HepG2 (cell line): ENCODE data around the gene ABI3BP. TPM values are rescaled to one million over a fixed set of nuclear protein-coding genes. Genes with fewer than 3 reads are reported as not detected.

Source experiments
- ATAC-seq: fragments of 200-7000 bp; cut with Tn5 transposase; 3 replicates; pipeline ENCODE4 v1.9.1; 2020; ENCODE audit warnings: mild to moderate bottlenecking, moderate library complexity
- BruUV-seq: library from RNA; stranded (reverse); fragments of 400-500 nt; replicated peaks from 2 replicates; lab custom pipeline; 2021; lab: Mats Ljungman, UMichigan
- CTCF ChIA-PET: fragments of 300-600 bp; formaldehyde crosslinking; extraction: SDS; loops from one replicate; lab custom pipeline; 2021; ENCODE audit warnings: low total read pairs, inconsistent platforms, low intra/inter-chr PET ratio; lab: Yijun Ruan, JAX
- POLR2A ChIA-PET: fragments of 350-600 bp; sonication (Branson Sonifier 250); formaldehyde crosslinking; loops from one replicate; lab custom pipeline; 2020; ENCODE audit warnings: antibody characterized with exemption, inconsistent platforms; lab: Yijun Ruan, JAX
- DNase-seq: peaks from one replicate; pipeline ENCODE4 v3.0.0-alpha.2; 2015; ENCODE audit warnings: low spot score
- FAIRE-seq: peaks from 3 replicates; lab custom pipeline; 2011; peaks lifted over from hg19 to GRCh38; lab: Jason Lieb, UNC
- H2AFZ ChIP-seq: one replicate; pipeline ENCODE4 v1.6.1; 2011; ENCODE audit warnings: low read length, inconsistent platforms
- H3K27ac ChIP-seq: fragments of 300-600 bp; 3 replicates; pipeline ENCODE4 v1.8.0; 2011; ENCODE audit warnings: mixed run types, mild to moderate bottlenecking, mixed read lengths, low read length, inconsistent platforms; ENCODE audit not compliant: insufficient read depth; ENCODE audit errors: extremely low read length
- H3K27me3 ChIP-seq, 2 experiments: fragments of 200-600 bp in 1 of 2; 2 replicates in 1 of 2; 3 replicates in 1 of 2; pipeline versions ENCODE4 v1.6.0 to v1.8.0; 2011; ENCODE audit warnings: low read length in 2 of 2, mild to moderate bottlenecking in 2 of 2, moderate library complexity in 2 of 2, inconsistent platforms in 1 of 2; ENCODE audit not compliant: insufficient read depth in 2 of 2, control insufficient read depth in 1 of 2
- H3K36me3 ChIP-seq, 2 experiments: fragments of 200-600 bp in 1 of 2; replicated peaks in 1 of 2; 2 replicates in 1 of 2; 3 replicates in 1 of 2; pipeline versions ENCODE4 v1.5.1 to v1.8.0; 2011; ENCODE audit warnings: low read length in 2 of 2, inconsistent platforms in 1 of 2; ENCODE audit not compliant: insufficient read depth in 2 of 2, control insufficient read depth in 1 of 2
- H3K4me1 ChIP-seq: 2 replicates; pipeline ENCODE4 v1.5.1; 2012; ENCODE audit warnings: low read length, inconsistent platforms; ENCODE audit not compliant: insufficient read depth
- H3K4me2 ChIP-seq: 2 replicates; pipeline ENCODE4 v1.6.0; 2011; ENCODE audit warnings: low read depth, low read length, inconsistent platforms
- H3K4me3 ChIP-seq, 3 experiments: fragments of 200-600 bp in 1 of 3; sonication (generic), shearing (Covaris generic) in 1 of 3; replicated peaks in 1 of 3; 2 replicates each; pipeline ENCODE4 v1.5.1; 2011 to 2016; ENCODE audit warnings: low read length in 3 of 3, inconsistent platforms in 2 of 3, low read depth in 2 of 3, mild to moderate bottlenecking in 2 of 3, control low read depth in 1 of 3, mixed read lengths in 1 of 3; ENCODE audit not compliant: insufficient read depth in 1 of 3
- H3K79me2 ChIP-seq: one replicate; pipeline ENCODE4 v1.6.1; 2011; ENCODE audit warnings: low read length, inconsistent platforms; ENCODE audit not compliant: insufficient read depth
- H3K9ac ChIP-seq: 2 replicates; pipeline ENCODE4 v1.6.0; 2011; ENCODE audit warnings: mild to moderate bottlenecking, low read depth, low read length, inconsistent platforms; ENCODE audit not compliant: insufficient read depth
- H3K9me3 ChIP-seq: 2 replicates; pipeline ENCODE4 v1.5.1; 2012; ENCODE audit warnings: mild to moderate bottlenecking, low read length
- H4K20me1 ChIP-seq: 2 replicates; pipeline ENCODE4 v1.6.0; 2011; ENCODE audit warnings: inconsistent platforms, mild to moderate bottlenecking, low read length, moderate library complexity; ENCODE audit not compliant: insufficient read depth
- ATF6 ChIP-seq: sonication (generic); formaldehyde crosslinking; conservative IDR thresholded peaks from 2 replicates; pipeline ENCODE4 v1.4.0; 2020; ENCODE audit warnings: missing genetic modification reagents
- CREB3 ChIP-seq: sonication (generic); formaldehyde crosslinking; IDR thresholded peaks from 2 replicates; pipeline ENCODE4 v1.5.0; 2020; ENCODE audit warnings: missing genetic modification reagents
- ELF1 ChIP-seq: sonication (generic); formaldehyde crosslinking; IDR thresholded peaks from 2 replicates; pipeline ENCODE4 v1.4.0; 2020; ENCODE audit warnings: missing genetic modification reagents
- ELF4 ChIP-seq: sonication (generic); formaldehyde crosslinking; IDR thresholded peaks from 2 replicates; pipeline ENCODE4 v1.5.0; 2020; ENCODE audit warnings: missing genetic modification reagents, mild to moderate bottlenecking, moderate library complexity, borderline replicate concordance
- FOXM1 ChIP-seq: sonication (generic); formaldehyde crosslinking; IDR thresholded peaks from 2 replicates; pipeline ENCODE4 v1.5.0; 2020; ENCODE audit warnings: missing genetic modification reagents
- GLI4 ChIP-seq: sonication (generic); formaldehyde crosslinking; IDR thresholded peaks from 2 replicates; pipeline ENCODE4 v1.5.1; 2020; ENCODE audit warnings: missing genetic modification reagents, mild to moderate bottlenecking, moderate library complexity, borderline replicate concordance
- MXD4 ChIP-seq: IDR thresholded peaks from 2 replicates; pipeline ENCODE4 v1.6.1; 2016; ENCODE audit warnings: mild to moderate bottlenecking, missing biosample characterization, missing genetic modification reagents
- ZFP36 ChIP-seq: fragments of 150-350 bp; IDR thresholded peaks from 2 replicates; pipeline ENCODE4 v1.6.1; 2018; ENCODE audit warnings: borderline replicate concordance, low read length, low read depth; ENCODE audit not compliant: partially characterized antibody
- ZNF770 ChIP-seq: sonication (generic); formaldehyde crosslinking; IDR thresholded peaks from 2 replicates; pipeline ENCODE4 v1.5.0; 2020; ENCODE audit warnings: mild to moderate bottlenecking, missing genetic modification reagents
- WGBS: methylation state at CpG from one replicate; pipeline ENCODE4 v1.1.6; 2017; ENCODE audit warnings: low lambda C conversion rate; 5-methylcytosine and 5-hydroxymethylcytosine counted together
- in situ Hi-C: cut with HindIII; loops from 2 replicates; pipeline ENCODE4 v1.10.0; 2017; ENCODE audit warnings: low pct_unique_long_range_greater_than_20kb; ENCODE audit not compliant: extremely low pct_ligation_motif_present
- intact Hi-C: fragments of 100-400 bp; cut with micrococcal nuclease; formaldehyde crosslinking; loops from one replicate; pipeline ENCODE4 v1.10.0; 2022; ENCODE audit not compliant: unreplicated experiment
- polyA plus RNA-seq, 8 experiments: library from polyadenylated mRNA; depleted of rRNA in 3 of 8; stranded (reverse) in 7 of 8; unstranded in 1 of 8; fragments of >200 nt; fragmentation: Illumina TruSeq in 4 of 8; extraction: Trizol in 4 of 8; gene quantifications; 2 replicates each; pipeline versions ENCODE4 v1.2.1 to v1.2.3, GENCODE V29; 2011 to 2016; ENCODE audit warnings: low read depth in 4 of 8, missing spikeins in 1 of 8, mixed read lengths in 1 of 8; ENCODE audit not compliant: insufficient read depth in 1 of 8
- total RNA-seq, 5 experiments: library from RNA; depleted of rRNA; stranded (reverse); fragments of >200 nt; fragmentation: Illumina TruSeq; extraction: Trizol; gene quantifications; 2 replicates each; pipeline ENCODE4 v1.2.3, GENCODE V29; 2016; ENCODE audit warnings: low read depth in 1 of 5

ABI3BP gene
- total and polyA plus RNA-seq, 2 of the 13 experiments (the other 11 are each of a cell fraction or from before 2014, with no cell fraction given): not detected

GRCh38 chr3:100911956-100912355 is 81.3 kb downstream of the ABI3BP start:
- H4K20me1 ChIP-seq: no peaks in the 10 kb centered on the region
- no peaks in the 10 kb centered on the region for H3K36me3 ChIP-seq
- CTCF ChIA-PET: no interaction called here
- no peak for FAIRE-seq
- BruUV-seq: no TSS peak
- no peak for ATAC-seq
- no peak overlapping the region for H3K9ac ChIP-seq
- no peaks in the 10 kb centered on the region for H3K4me1 ChIP-seq
- intact Hi-C loops: no loop called here
- H3K9me3 ChIP-seq: no peaks in the 10 kb centered on the region
- no peaks in the 10 kb centered on the region for H3K79me2 ChIP-seq
- H3K27me3 ChIP-seq: no peaks in the 10 kb centered on the region; a peak in 1 of 5 replicates
- TF ChIP-seq CREB3 (no peak), ZFP36 (no peak)
- no peak for DNase-seq
- POLR2A ChIA-PET: no interaction called here
- H3K27ac ChIP-seq: no peak overlapping the region
- H2AFZ ChIP-seq: no peak overlapping the region
- no peak overlapping the region for H3K4me2 ChIP-seq
- WGBS: under 1% methylated on average over 6 of the region's 6 CpGs
- in situ Hi-C loops: no loop called here
- no peak overlapping the region for H3K4me3 ChIP-seq

- in situ Hi-C loops: no loop called here
- ATAC-seq (no peak), DNase-seq (no peak), FAIRE-seq (no peak)
- H3K79me2 ChIP-seq: no peaks in the 10 kb centered on the region
- H3K36me3 ChIP-seq: no peaks in the 10 kb centered on the region
- BruUV-seq: no TSS peak
- no peak overlapping the region for H3K9ac ChIP-seq
- POLR2A ChIA-PET: no interaction called here
- no peak overlapping the region for H3K4me3 ChIP-seq
- H3K4me2 ChIP-seq: no peak overlapping the region
- no peaks in the 10 kb centered on the region; a peak in 1 of 5 replicates for H3K27me3 ChIP-seq
- intact Hi-C loops: no loop called here
- no peaks in the 10 kb centered on the region for H4K20me1 ChIP-seq
- H3K9me3 ChIP-seq: no peaks in the 10 kb centered on the region
- H3K27ac ChIP-seq: no peak overlapping the region
- CTCF ChIA-PET: no interaction called here
- H3K4me1 ChIP-seq: no peaks in the 10 kb centered on the region
- WGBS: 2% methylated on average over 2 of the region's 2 CpGs
- H2AFZ ChIP-seq: no peak overlapping the region
- TF ChIP-seq ELF1 (CRISPR knock-in tag) (no peak), FOXM1 (CRISPR knock-in tag) (no peak), MXD4 (CRISPR knock-in tag) (no peak), ZNF770 (CRISPR knock-in tag) (no peak), GLI4 (CRISPR knock-in tag) (no peak), ELF4 (CRISPR knock-in tag) (no peak), ATF6 (no peak)
These were observed 82.2 kb downstream of the ABI3BP start for GRCh38 chr3:100910986-100911385.
